GM08714 (cell line): Measurements from ENCODE around the gene TGFB3.
"Not testable (repeated sequence)": the region's sequence is repeated elsewhere in the genome, so short reads cannot be mapped to it uniquely, and the experiment has no call there.

Experiments
- H3K4me3 ChIP-seq: fragments of 200-500 bp; sonication (Bioruptor generic); 2 replicates; pipeline ENCODE4 v1.5.1; 2014; ENCODE audit warnings: mild to moderate bottlenecking, low read length, inconsistent platforms
- ZNF274 ChIP-seq: IDR thresholded peaks from 2 replicates; pipeline ENCODE4 v1.6.1; 2012; ENCODE audit warnings: mild to moderate bottlenecking, low read depth, low read length

TGFB3 gene

DNA sequence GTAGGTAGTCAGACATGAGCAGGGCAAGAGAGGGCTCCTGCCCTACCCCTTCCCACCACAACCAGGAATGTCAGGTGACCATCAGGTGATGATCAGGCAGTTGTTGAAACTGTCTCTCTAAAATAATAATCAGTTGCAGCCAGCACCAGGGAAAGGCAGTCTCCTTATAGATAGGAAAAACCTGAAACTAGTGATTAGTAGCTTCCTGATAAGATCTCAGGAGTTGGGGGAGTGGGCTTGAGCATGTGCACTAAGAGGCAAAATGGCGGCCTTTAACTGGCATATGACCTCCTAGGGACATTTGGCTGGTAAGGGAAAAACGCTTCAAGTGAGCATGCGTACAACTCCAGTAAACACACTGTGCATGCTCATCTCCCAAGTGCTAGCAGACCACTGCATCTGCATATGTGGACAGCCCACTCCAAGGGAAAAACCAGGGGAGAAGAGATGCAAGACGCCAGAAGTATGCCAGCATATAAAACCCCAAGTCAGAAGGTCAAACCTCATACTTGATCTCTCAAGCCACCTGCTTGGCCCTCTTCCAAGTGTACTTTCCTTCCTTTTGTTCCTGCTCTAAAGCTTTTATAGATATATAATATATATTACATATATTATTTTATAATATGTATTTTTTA lies 37.1 kb downstream of the TGFB3 start:
- H3K4me3 ChIP-seq = no peak overlapping the region
- no peak for TF ChIP-seq ZNF274

DNA sequence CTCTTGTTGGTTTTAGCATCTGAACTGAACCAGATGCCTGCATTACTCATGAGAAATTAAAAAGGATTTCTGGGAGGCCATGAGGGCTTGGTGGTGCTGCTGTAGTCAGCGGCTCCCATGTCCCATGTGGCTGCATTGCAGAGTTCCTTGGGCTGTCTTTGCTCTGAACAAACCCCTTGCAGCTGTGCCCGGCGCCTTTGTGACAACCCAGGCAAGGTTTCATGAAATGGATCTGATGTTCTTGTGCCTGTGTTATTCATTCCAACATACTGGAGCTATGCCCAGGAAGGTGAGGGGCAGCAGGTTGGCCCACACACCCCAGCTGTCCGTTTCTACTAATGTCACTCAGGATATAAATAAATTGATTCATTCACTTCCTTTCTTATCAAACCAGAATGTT lies 40.8 kb downstream of the TGFB3 start:
- TF ChIP-seq ZNF274 = no peak
- H3K4me3 ChIP-seq = no peak overlapping the region

DNA sequence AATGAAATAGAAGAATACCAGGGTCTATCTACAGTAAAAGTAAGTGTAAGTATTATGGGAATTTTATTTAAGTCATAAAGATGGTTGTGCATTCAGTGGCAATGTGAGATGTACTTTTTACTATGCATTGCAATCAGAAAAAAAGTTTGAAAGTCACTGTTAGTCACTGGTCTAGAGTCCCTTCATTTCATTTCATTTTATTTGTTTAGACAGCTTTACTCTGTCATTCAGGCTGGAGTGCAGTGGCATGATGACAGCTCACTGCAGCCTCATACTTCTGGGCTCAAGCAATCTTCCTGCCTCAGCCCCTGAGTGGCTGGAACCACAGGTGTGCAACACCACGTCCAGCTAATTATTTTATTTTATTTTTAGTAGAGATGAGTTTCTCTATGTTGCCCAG lies 42.6 kb downstream of the TGFB3 start:
- no peak overlapping the region for H3K4me3 ChIP-seq
- no peak for TF ChIP-seq ZNF274

DNA sequence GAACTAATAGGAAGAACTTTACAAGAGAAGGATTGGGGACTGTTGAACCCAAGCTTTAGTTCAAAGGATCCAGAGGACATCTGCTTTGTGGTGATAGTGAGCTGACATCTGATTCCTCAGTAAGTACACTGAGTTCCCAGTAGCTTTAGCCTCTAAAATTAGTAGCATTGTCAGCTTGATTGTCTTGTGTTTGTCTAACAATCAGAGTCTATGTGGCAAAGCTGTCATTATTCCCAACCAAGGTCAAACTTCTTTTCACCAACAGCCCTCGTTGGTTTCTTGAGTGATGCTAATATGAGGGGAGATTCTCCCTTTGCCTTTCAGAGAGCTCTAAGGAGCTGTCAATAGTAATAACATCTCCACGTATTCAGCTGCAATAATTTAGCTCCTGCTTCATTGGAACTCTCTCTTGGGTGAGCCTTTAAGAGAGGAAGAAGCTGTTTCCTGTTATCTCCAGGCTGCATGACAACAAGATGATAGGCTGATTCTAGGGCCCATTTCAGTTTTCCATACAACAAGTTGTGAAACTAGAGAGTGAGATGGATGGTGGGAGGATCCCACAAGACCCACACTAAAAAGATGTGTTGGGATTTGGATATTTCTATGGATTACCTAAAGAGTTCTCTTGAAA lies 46.7 kb downstream of the TGFB3 start:
- H3K4me3 ChIP-seq = no peak overlapping the region
- TF ChIP-seq ZNF274 = no peak

DNA sequence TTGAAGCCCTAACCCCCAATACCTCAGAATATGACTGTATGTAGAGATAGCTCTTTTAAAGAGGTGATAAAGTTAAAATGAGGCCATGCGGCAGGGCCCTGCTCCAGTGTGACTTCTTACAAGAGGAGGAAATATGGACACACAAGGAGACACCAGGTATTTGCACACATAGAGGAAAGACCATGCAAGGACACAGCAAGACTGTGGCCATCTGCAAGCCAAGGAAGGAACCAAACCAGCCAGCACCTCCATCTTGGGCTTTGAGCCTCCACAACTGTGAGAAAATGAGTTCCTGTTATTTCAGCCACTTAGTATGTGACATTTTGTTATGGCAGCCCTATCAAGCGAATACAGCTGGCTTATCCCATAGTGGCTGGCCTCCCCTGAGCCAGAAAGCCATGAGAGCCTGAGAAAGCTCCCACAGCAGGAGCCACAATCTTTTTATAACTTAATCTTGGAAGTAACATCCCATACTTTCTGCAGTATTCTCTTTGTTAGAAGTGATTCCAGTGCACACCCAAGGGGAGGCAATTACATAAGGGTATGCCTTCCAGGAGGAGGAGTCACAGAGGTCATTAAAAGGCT lies 48.0 kb downstream of the TGFB3 start:
- TF ChIP-seq ZNF274 = no peak
- no peak overlapping the region for H3K4me3 ChIP-seq

DNA sequence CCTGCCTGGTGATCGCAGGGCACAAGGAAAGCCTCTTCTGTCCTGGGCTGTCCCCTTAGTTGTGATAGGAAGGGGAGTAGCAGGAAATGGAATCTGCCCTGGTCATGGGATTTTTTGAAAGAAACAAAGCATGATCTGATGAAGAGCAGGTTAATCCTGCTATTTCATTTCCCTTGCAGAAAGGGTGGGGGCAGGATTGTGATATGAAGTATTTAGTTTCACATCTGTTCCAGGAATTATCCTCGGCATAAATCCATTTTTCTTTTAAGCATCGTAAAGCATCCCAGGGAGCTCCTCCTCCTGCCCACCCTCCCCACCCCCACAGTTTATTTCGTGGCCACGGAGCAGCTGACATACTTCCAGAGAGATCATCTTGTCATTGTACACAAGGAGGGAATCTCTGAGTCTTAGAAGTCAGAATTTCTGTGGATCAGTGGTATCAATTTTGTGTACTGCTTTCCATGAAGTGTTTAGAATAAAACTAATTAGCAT lies 53.1 kb downstream of the TGFB3 start:
- TF ChIP-seq ZNF274 = no peak
- no peak overlapping the region for H3K4me3 ChIP-seq

DNA sequence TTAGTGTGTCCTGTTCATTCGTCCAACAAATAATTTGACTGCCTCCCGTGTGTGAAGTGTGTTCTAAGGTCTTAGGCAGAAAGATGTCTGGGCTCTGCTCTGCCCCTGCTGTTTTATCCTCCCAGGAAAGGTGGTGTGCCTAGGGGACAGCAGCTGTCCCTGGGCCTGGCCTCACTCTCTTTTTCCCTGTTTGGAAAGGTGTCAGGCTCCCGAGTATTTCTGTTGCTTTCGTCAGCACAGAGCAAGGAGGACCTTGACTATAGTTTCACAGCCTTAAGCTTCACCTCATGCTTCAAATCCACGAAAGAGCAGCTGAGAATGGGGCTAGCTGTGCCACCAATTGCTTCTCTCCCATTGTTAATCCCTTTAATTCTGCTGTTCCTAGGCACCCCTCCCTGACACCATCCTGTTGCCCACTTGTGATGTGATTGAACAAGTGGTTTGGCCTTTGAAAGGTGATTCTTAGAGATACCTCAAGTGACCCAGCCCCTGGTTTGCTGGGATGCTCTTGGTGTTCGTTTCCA lies 54.2 kb downstream of the TGFB3 start:
- H3K4me3 ChIP-seq = no peak overlapping the region
- TF ChIP-seq ZNF274 = no peak

DNA sequence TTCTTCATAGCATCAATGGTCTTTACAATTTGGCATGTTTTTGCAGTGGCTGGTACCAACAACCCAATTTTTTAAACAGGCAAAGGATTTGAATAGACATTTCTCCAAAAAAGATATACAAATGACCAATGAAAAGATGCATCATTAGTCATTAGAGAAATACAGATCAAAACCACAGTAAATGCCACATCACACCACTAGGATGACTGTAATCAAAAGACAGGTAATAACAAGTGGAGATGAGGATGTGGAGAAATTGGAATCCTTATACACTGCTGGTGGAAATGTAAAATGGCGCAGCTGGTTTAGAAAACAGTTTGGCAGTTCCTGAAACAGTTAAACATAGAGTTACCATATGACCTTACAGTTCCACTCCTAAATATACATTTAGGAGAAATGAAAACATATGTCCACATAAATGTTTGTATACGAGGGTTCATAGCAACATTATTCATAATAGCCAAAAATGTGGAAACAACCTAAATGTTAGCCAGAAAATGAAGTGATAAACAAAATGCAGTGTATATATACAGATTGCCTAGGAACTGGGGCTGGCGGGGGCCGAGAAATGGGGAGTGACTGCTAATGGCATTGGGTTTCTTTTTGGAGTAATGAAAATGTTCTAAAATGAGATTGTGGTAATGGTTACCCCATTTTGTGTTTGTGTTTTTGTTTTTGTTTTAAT lies 55.2 kb downstream of the TGFB3 start:
- no peak overlapping the region for H3K4me3 ChIP-seq

DNA sequence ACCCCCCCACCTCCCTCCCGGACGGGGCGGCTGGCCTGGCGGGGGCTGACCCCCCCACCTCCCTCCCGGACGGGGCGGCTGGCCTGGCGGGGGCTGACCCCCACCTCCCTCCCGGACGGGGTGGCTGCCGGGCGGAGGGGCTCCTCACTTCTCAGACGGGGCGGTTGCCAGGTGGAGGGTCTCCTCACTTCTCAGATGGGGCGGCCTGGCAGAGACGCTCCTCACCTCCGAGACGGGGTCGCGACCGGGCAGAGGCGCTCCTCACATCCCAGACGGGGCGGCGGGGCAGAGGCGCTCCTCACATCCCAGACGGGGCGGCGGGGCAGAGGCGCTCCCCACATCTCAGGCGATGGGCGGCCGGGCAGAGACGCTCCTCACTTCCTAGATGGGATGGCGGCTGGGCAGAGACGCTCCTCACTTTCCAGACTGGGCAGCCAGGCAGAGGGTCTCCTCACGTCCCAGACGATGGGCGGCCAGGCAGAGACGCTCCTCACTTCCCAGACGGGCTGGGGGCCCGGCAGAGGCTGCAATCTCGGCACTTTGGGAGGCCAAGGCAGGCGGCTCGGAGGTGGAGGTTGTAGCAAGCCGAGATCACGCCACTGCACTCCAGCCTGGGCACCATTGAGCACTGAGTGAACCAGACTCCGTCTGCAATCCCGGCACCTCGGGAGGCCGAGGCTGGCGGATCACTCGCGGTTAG lies 56.5 kb downstream of the TGFB3 start:
- H3K4me3 ChIP-seq = not testable (repeated sequence)

More for the DNA sequence above, 55.2 kb downstream of the TGFB3 start:
- TF ChIP-seq ZNF274 = no peak

DNA sequence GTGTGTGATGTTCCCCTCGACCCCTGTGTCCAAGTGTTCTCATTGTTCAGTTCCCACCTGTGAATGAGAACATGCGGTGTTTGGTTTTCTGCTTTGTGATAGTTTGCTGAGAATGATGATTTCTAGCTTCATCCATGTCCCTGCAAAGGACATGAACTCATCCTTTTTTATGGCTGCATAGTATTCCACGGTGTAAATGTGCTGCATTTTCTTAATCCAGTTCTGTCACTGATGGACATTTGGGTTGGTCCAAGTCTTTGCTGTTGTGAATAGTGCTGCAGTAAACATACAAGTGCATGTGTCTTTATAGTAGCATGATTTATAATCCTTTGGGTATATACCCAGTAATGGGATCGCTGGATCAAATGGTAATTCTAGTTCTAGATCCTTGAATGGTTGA lies 61.4 kb downstream of the TGFB3 start:
- H3K4me3 ChIP-seq = not testable (repeated sequence)

DNA sequence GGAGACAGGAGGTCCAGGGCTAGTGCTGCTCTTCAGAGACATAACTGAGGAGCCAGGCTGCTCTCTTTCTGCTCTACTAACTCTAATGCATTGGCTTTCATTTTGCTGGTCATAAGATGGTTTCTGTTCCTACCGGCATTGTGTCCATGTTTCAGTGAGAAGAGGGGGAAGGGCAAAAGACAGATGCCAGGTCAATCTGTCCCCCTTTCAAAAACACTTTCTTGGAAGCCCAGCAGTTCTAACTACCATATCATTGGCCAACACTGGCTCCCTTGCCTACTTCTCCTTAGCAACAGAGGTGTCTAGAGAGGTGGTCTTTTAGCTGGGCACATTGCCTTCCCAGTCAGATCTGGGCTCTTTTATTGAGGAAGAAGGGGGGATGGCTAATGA lies 63.9 kb downstream of the TGFB3 start:
- no peak overlapping the region for H3K4me3 ChIP-seq
- no peak for TF ChIP-seq ZNF274

DNA sequence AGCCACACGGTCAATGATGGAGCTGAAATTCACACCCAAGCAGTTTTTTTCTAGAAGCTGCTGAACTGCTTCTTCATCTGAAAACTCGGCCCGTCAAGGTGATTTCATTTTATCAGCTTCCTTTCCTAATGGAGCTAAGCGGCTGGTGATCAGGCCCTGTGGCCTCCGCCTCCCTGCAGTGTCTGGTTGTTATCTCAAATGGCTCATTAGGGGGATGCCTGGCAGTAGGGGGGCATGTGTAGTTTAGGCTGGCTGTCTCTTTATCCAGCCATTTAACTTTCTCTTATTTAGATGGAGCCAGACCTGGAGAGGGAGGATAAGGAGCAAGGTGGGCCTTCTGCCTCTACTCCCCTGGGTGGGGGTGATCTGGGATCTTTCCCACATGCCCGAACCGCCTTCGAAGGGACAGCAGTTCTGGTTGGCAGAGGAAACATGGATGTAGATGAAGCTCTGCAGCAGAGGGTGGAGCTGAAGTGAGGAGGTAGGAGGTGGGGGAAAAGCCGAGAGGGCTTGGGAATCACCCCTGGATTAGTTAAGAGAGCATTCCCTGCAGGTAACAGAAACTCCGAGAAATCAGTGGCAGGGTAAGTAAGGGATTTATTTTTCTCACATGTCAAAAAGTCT lies 64.4 kb downstream of the TGFB3 start:
- H3K4me3 ChIP-seq = no peak overlapping the region
- no peak for TF ChIP-seq ZNF274

DNA sequence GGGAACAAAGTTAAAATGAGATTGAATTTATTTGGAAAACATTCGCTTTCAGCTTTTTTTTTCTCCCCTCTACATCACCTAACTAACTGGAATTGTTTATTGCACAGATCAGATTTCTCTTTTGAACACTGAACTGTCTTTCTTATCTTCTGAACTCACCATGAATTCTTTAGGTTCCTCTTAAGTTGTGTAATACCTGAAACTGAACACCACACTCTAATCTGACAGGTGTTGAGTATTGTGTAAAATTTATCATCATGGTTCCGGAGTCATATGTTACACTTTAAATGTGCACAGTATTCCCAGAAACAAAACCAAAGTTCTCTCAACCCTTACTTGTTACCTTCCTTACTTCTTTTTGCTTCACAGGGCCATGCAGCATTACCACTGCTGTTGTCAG lies 66.8 kb downstream of the TGFB3 start:
- no peak for TF ChIP-seq ZNF274
- H3K4me3 ChIP-seq = no peak overlapping the region

DNA sequence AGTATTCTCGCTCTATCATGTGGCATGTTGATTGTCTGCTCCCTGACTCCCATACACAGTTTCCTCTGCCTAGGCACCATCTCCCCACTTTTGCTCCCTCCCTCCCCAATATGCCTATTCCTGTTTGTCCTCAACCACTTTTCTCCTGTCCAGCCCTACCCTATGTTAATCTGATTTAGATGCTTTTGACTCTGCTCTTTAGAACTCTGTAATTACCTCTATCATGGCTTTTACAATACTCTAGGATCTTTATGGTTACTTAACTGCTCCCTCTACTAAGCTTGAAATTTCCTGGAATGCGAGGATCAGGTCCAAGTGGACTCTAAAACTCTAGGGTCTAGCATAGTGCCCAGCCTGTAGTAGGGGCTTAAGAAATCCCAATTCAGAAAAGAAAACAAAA lies 68.6 kb downstream of the TGFB3 start:
- no peak for TF ChIP-seq ZNF274

More for the DNA sequence above, 68.6 kb downstream of the TGFB3 start:
- no peak overlapping the region for H3K4me3 ChIP-seq
